ENCODE results near the gene PFKFB4. TPM values are rescaled to one million over a fixed set of nuclear protein-coding genes. Genes with fewer than 3 reads are reported as not detected.

PFKFB4 gene
- total RNA-seq, 1 experiment from 2014 or later: 12.3 TPM

DNA sequence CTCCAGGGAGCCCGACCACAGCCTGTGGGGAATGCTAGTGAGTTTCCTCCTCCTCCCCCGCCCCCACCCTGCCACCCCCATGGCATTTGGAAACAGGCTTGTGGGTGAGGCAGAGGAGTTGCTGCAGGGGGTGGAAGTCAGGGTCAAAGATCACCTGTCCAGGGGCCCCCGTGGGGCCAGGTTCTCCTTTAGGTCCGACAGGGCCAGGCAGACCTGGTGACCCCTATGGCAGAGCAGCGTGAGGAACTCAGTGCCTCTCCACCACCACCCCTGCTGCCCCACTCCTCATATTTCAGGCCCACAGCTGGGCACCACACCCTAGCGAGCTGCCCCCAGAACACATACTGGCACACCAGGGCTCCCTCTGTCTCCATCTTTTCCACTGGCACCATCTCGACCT is 15.9 kb upstream of the PFKFB4 start:
- Histone ChIP-seq H3K56ac (ENCODE audit: insufficient read length, low read depth, low read length) (no peak overlapping the region), H4K5ac (ENCODE audit: insufficient read length, low read depth, low read length) (no peak overlapping the region), H2BK15ac (ENCODE audit: low read depth, low read length) (no peak overlapping the region), H2BK12ac (ENCODE audit: insufficient read length, low read depth, low read length) (no peak overlapping the region), H2BK120ac (ENCODE audit: low read depth, low read length, poor library complexity, severe bottlenecking) (no peak overlapping the region), H3K4me2 (ENCODE audit: insufficient read depth, insufficient read length, low read length) (no peak overlapping the region), H3K27ac (ENCODE audit: insufficient read length, low read depth, low read length) (no peak overlapping the region), H3K79me1 (ENCODE audit: insufficient read depth, low read depth, low read length, poor library complexity, severe bottlenecking) (no peaks in the 10 kb centered on the region), H3K18ac (ENCODE audit: insufficient read length, low read depth, low read length) (no peak overlapping the region), H3K4ac (ENCODE audit: low read depth, low read length) (no peak overlapping the region), H2AK5ac (ENCODE audit: insufficient read length, low read length) (no peak overlapping the region), H3K27me3 (ENCODE audit: insufficient read depth, low read length) (no peaks in the 10 kb centered on the region), H3K14ac (ENCODE audit: insufficient read depth, low read length) (no peak overlapping the region), H4K20me1 (ENCODE audit: control insufficient read depth, insufficient read depth, insufficient read length) (no peaks in the 10 kb centered on the region), H3K23ac (ENCODE audit: insufficient read length, low read depth, low read length) (no peak overlapping the region), H3K79me2 (ENCODE audit: insufficient read depth, low read length) (no peaks in the 10 kb centered on the region), H3T11ph (ENCODE audit: low read length) (no peak overlapping the region), H3K23me2 (ENCODE audit: insufficient read length, low read depth, low read length, poor library complexity, severe bottlenecking) (no peaks in the 10 kb centered on the region), H2BK5ac (ENCODE audit: insufficient read length, low read length) (no peak overlapping the region), H2BK20ac (ENCODE audit: low read depth, low read length, poor library complexity, severe bottlenecking) (no peak overlapping the region), H3K4me1 (ENCODE audit: insufficient read depth, low read length) (no peaks in the 10 kb centered on the region), H4K8ac (replicated peaks; ENCODE audit: insufficient read length, low read depth, low read length) (no peak overlapping the region), H3K9ac (ENCODE audit: extremely low read depth, insufficient read length, low read length) (no peak overlapping the region), H4K91ac (ENCODE audit: insufficient read length, low read depth, low read length) (no peak overlapping the region), H3K9me3 (ENCODE audit: control insufficient read depth, low read depth, low read length) (no peaks in the 10 kb centered on the region), H2AFZ (ENCODE audit: low read length) (no peak overlapping the region)
- H3K27ac Mint-ChIP-seq: no peak overlapping the region
- no CpG with 5 or more reads among the region's 7 CpGs for WGBS (ENCODE audit: extremely low coverage, insufficient read length, low lambda C conversion rate)
- no peak overlapping the region for H3K4me3 Mint-ChIP-seq
- TF ChIP-seq, protein P1, sequence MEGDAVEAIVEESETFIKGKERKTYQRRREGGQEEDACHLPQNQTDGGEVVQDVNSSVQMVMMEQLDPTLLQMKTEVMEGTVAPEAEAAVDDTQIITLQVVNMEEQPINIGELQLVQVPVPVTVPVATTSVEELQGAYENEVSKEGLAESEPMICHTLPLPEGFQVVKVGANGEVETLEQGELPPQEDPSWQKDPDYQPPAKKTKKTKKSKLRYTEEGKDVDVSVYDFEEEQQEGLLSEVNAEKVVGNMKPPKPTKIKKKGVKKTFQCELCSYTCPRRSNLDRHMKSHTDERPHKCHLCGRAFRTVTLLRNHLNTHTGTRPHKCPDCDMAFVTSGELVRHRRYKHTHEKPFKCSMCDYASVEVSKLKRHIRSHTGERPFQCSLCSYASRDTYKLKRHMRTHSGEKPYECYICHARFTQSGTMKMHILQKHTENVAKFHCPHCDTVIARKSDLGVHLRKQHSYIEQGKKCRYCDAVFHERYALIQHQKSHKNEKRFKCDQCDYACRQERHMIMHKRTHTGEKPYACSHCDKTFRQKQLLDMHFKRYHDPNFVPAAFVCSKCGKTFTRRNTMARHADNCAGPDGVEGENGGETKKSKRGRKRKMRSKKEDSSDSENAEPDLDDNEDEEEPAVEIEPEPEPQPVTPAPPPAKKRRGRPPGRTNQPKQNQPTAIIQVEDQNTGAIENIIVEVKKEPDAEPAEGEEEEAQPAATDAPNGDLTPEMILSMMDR (conservative IDR thresholded peaks at IDR 0.05): no peak
- H3K36me3 Mint-ChIP-seq (ENCODE audit: insufficient read depth in 1 of 3, low read depth in 3 of 3): peaks cover 0 to 24% (median 0%) of the 10 kb centered on the region in 3 experiments; a peak in 5 of 7 replicates
- H3K27me3 Mint-ChIP-seq (ENCODE audit: low read depth): no peaks in the 10 kb centered on the region
- DNase-seq: no peak
- H3K9me3 Mint-ChIP-seq: no peaks in the 10 kb centered on the region
- H3K4me1 Mint-ChIP-seq: no peaks in the 10 kb centered on the region
